Lower leg skin (tissue), 4 donors: ENCODE results near the gene ARAP1. TPM values are rescaled to one million over a fixed set of nuclear protein-coding genes. Genes with fewer than 3 reads are reported as not detected.

Source experiments
- DNase-seq, 2 donors: peaks; one replicate each; pipeline ENCODE4 v3.0.0-alpha.2; 2019; ENCODE audit warnings: low spot score in 2 of 2
- H3K4me3 ChIP-seq: fragments of 200-600 bp; sonication (generic); 2 replicates; pipeline ENCODE4 v1.5.1; 2017; ENCODE audit warnings: mild to moderate bottlenecking, low read depth; ENCODE audit not compliant: poor library complexity, severe bottlenecking
- POLR2A ChIP-seq, 2 donors: fragments of 450-650 bp; IDR thresholded peaks; one replicate each; pipeline ENCODE4 v1.6.1; 2016 to 2017; ENCODE audit warnings: antibody characterized with exemption in 2 of 2, mild to moderate bottlenecking in 1 of 2, moderate library complexity in 1 of 2
- WGBS, 2 donors: methylation state at CpG; one replicate each; pipeline ENCODE4 v1.1.5; 2018; 5-methylcytosine and 5-hydroxymethylcytosine counted together
- intact Hi-C: fragments of 100-400 bp; cut with DNase I; formaldehyde crosslinking; loops from one replicate; pipeline ENCODE4 v1.15.0; 2023; ENCODE audit warnings: low total_unique reads
- total RNA-seq, 4 donors: library from RNA; depleted of rRNA; stranded (reverse); fragments of >200 nt; gene quantifications; one replicate each; pipeline ENCODE4 v1.1.0, GENCODE V29; 2016
- TF ChIP-seq, protein P1 (sequence below), 3 donors: fragments of 450-650 bp; IDR thresholded peaks; one replicate each; pipeline ENCODE4 v1.5.1; 2016; ENCODE audit warnings: antibody characterized with exemption in 3 of 3, mild to moderate bottlenecking in 3 of 3, moderate library complexity in 2 of 3

ARAP1 gene
- total RNA-seq, 4 donors from 2014 or later, result 60.6 to 89.6 (median 80.6) TPM

DNA sequence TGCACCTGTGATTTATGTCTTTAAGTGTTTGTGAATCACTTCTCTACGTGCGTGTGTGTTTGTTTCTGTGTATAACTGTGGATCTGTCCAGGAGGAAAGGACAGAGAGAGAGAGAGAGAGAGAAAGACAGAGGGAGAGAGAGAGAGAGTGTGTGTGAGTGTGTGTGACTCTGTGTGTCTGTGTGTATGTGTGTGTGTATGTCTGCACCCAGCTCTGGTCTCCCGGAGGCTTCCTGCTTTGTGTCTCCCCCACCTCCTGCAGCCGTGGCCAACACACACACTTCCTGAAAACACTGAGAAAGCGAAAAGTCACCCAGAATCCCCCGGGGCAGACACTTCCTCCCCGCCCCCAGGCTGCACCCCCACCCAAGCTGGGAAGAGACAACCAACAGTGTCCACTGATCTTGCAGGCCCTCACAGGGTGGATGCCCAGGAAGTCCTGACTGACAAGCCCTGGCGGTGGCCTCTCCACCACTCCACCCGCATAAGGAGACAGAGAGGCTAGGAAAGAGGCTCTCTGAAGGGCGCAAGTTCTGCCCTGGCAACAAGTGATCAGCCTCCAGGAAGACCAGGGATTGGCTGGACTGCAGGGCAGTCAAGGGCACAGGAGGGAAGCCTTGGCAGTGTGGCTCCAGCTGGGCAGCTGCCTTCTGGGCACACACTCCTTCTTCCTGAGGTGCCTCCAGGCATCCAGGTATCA is 30.0 kb downstream of the ARAP1 start:
- intact Hi-C loops, result no loop called here
- 0% methylated on average over 8 to 10 of the region's 10 CpGs for WGBS, 2 donors
- TF ChIP-seq, protein P1, sequence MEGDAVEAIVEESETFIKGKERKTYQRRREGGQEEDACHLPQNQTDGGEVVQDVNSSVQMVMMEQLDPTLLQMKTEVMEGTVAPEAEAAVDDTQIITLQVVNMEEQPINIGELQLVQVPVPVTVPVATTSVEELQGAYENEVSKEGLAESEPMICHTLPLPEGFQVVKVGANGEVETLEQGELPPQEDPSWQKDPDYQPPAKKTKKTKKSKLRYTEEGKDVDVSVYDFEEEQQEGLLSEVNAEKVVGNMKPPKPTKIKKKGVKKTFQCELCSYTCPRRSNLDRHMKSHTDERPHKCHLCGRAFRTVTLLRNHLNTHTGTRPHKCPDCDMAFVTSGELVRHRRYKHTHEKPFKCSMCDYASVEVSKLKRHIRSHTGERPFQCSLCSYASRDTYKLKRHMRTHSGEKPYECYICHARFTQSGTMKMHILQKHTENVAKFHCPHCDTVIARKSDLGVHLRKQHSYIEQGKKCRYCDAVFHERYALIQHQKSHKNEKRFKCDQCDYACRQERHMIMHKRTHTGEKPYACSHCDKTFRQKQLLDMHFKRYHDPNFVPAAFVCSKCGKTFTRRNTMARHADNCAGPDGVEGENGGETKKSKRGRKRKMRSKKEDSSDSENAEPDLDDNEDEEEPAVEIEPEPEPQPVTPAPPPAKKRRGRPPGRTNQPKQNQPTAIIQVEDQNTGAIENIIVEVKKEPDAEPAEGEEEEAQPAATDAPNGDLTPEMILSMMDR (IDR thresholded peaks at IDR 0.05), result no peak
- TF ChIP-seq POLR2A (IDR thresholded peaks at IDR 0.05), result no peak
- H3K4me3 ChIP-seq, result peak overlapping the region; percentile 49
- DNase-seq, result peak; percentile 89 to 97

DNA sequence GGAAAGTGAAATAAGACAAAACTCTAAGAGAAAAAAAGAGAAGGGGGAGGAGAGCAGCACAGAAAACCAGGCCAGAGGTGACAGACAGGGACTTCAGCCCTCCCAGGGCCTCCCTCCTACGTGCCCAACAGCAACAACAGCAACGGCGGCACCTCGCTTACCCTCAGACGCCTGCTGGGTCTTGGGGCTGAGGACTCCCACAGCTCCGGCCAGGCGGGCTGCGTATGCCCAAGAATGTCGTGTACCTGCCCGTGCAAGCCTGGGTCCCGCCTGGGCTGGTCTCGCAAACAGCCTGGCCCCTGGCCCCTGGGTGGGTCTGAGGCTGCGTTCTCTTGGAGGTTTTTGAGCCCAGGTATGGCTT is 30.5 kb downstream of the ARAP1 start:
- intact Hi-C loops, result no loop called here
- TF ChIP-seq, protein P1 (IDR thresholded peaks at IDR 0.05), result no peak
- no peak for TF ChIP-seq POLR2A (IDR thresholded peaks at IDR 0.05)
- peak overlapping the region; percentile 49 for H3K4me3 ChIP-seq
- WGBS, 2 donors, result 1 to 4% methylated on average over 13 of the region's 13 CpGs
- DNase-seq, result peak in 1 of 2 donors; percentile 92

DNA sequence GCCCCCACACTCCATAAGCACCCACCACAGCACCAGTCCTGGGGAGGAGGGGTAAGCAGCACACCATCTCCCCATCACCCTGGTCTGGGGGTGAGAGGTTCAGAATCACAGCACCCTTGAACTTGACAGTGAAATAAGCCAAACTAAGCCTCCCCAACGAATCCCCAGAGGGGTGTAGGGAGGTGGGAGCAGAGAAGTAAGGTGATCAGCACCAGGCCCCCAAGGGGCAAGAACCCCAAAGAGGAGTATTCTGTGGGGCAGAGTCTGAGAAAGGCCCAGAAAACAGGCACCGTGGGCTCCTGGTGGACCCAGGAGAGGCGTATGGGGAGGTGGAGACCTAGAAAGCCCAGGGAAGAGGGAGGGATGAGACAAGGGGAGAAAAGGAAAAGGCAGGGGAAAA is 30.9 kb downstream of the ARAP1 start:
- 8 to 10% methylated on average over 3 of the region's 3 CpGs for WGBS, 2 donors
- TF ChIP-seq, protein P1 (IDR thresholded peaks at IDR 0.05), result no peak
- no peak for DNase-seq
- intact Hi-C loops, result no loop called here
- peak overlapping the region; percentile 49 for H3K4me3 ChIP-seq

DNA sequence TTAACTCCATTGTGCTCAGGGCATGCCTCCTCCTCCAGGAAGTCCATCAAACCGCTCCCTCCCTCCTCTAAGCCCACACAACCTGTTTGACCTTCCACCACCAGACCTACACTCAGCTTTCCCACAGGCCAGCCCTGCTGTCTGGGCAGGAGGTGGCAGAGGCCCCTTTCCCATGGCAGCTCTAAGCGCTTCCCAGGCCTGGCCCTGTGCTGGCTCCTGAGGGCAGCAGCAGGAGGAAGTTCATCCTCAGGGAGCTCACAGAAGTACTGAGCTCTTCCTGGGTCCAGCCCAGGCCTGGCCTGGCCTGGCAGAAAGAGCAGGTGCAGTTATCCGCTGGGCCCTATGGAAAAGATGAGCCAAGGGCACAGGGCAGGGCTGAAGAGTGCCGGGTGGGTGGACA is 31.4 kb downstream of the ARAP1 start:
- intact Hi-C loops, result no loop called here
- WGBS, 2 donors, result 44 to 52% methylated on average over 4 of the region's 4 CpGs
- TF ChIP-seq, protein P1 (IDR thresholded peaks at IDR 0.05), result no peak
- TF ChIP-seq POLR2A (IDR thresholded peaks at IDR 0.05), result no peak
- no peak for DNase-seq
- peak overlapping the region; percentile 49 for H3K4me3 ChIP-seq

DNA sequence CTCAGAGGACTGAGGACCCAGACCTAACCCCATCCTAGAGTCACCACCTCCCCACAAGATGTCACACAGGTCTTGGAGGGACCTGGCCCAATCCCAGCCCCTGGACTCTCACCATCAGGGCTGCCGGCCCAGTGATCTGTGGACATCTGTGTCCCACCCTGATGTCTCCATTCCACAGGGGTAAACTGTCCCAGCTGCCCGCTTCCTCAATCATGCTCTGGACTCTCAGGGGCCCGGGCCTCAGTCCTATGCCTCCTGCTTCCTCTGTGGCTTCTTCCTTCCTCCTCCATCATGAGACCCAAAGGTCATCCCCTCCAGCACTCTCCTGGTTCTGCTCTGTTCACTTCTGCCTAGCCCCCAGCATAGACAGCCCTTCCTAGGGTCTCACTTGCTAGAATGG is 32.2 kb downstream of the ARAP1 start:
- 41 to 47% methylated on average over 3 of the region's 3 CpGs for WGBS, 2 donors
- TF ChIP-seq POLR2A (IDR thresholded peaks at IDR 0.05), result no peak
- TF ChIP-seq, protein P1 (IDR thresholded peaks at IDR 0.05), result no peak
- intact Hi-C loops, result no loop called here
- H3K4me3 ChIP-seq, result no peak overlapping the region
- no peak for DNase-seq

DNA sequence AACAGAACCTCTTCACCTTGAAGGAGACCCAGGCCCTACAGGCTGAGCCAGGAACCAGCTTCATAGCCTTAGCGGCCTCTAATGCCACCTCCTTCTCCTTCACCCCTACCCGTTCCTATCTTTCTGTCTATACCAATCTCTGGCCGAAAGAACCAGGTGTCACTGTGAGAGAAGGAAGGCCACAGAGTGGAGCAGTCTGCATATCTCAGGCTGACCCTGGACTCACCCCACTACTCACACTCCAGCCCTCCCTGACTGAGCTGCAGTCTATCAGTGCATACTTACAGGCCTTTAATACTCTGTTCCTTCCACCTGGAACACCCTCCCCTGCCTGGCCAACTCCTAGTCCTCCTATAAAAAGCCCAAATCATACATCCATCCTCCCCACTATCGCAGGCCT is 32.7 kb downstream of the ARAP1 start:
- H3K4me3 ChIP-seq, result no peak overlapping the region
- DNase-seq, result no peak
- TF ChIP-seq, protein P1 (IDR thresholded peaks at IDR 0.05), result no peak
- no peak for TF ChIP-seq POLR2A (IDR thresholded peaks at IDR 0.05)
- intact Hi-C loops, result no loop called here
- WGBS, 2 donors, result 66 to 68% methylated on average over 4 of the region's 4 CpGs
